Suprapubic skin (tissue), 4 donors: ENCODE results near the gene ACTR8. TPM values are rescaled to one million over a fixed set of nuclear protein-coding genes. Genes with fewer than 3 reads are reported as not detected.
A peak's percentile ranks its signal among the peaks of the same experiment; 100 is the strongest.

Experiments used
- DNase-seq, 2 donors: peaks; one replicate each; pipeline ENCODE4 v3.0.0-alpha.2; 2019; ENCODE audit warnings: low spot score in 2 of 2
- H3K27ac ChIP-seq: fragments of 200-600 bp; sonication (generic); one replicate; pipeline ENCODE4 v1.5.1; 2019
- H3K27me3 ChIP-seq: fragments of 200-600 bp; sonication (generic); one replicate; pipeline ENCODE4 v1.5.1; 2019
- H3K36me3 ChIP-seq: fragments of 200-600 bp; sonication (generic); one replicate; pipeline ENCODE4 v1.5.1; 2019
- H3K4me1 ChIP-seq: fragments of 200-600 bp; sonication (generic); one replicate; pipeline ENCODE4 v1.5.1; 2019
- H3K4me3 ChIP-seq: fragments of 200-600 bp; sonication (generic); one replicate; pipeline ENCODE4 v1.5.1; 2019; ENCODE audit warnings: mild to moderate bottlenecking
- H3K9me3 ChIP-seq: fragments of 200-600 bp; sonication (generic); one replicate; pipeline ENCODE4 v1.5.1; 2019
- EP300 ChIP-seq: sonication (generic); formaldehyde crosslinking; IDR thresholded peaks from one replicate; pipeline ENCODE4 v1.6.1; 2017; ENCODE audit warnings: antibody characterized with exemption
- POLR2A ChIP-seq, 2 donors: fragments of 450-650 bp; IDR thresholded peaks; one replicate each; pipeline ENCODE4 v1.6.1; 2017; ENCODE audit warnings: antibody characterized with exemption in 2 of 2, mild to moderate bottlenecking in 2 of 2, moderate library complexity in 2 of 2
- POLR2AphosphoS5 ChIP-seq, 3 donors: sonication (generic); formaldehyde crosslinking; IDR thresholded peaks; one replicate each; pipeline ENCODE4 v1.6.1; 2017; ENCODE audit warnings: antibody characterized with exemption in 3 of 3
- WGBS: methylation state at CpG from one replicate; pipeline ENCODE4 v1.1.5; 2018; 5-methylcytosine and 5-hydroxymethylcytosine counted together
- total RNA-seq, 4 donors: library from RNA; depleted of rRNA; stranded (reverse); fragments of >200 nt; gene quantifications; one replicate each; pipeline ENCODE4 v1.1.0, GENCODE V29; 2016
- TF ChIP-seq, protein P1 (sequence below), 2 donors: fragments of 200-600 bp in 1 of 2; fragments of 450-650 bp in 1 of 2; sonication (generic) in 1 of 2; IDR thresholded peaks; one replicate each; pipeline ENCODE4 v1.5.1; 2016 to 2019; ENCODE audit warnings: antibody characterized with exemption in 2 of 2, mild to moderate bottlenecking in 1 of 2, moderate library complexity in 1 of 2

The ACTR8 gene
- total RNA-seq, 4 donors from 2014 or later = 15.0 to 21.3 (median 15.8) TPM

DNA sequence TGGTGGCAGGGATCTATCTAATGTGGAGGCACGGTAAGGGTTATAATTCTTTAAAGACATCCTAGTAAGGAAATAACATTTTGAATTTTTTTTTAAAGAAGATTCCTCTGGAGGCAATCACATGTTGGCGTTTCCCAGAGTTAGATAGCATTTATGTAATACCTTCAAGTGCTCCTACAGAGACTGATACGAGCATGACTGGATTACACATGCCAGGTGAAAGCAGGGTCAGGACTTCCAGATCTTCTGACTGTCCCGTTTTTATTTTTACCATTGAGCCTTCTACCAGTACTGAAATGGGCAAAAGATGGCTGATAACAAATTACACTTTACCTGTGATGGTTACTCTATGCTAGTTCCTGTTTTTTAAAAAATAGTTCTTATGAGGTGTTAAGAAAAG lies 21.8 kb downstream of the ACTR8 start:
- TF ChIP-seq EP300 (no peak), POLR2A (IDR thresholded peaks at IDR 0.05) (no peak)
- no peaks in the 10 kb centered on the region for H3K27me3 ChIP-seq
- peaks cover 40% of the 10 kb centered on the region for H3K36me3 ChIP-seq
- H3K27ac ChIP-seq = no peak overlapping the region
- no peaks in the 10 kb centered on the region for H3K4me1 ChIP-seq
- no peak for DNase-seq
- H3K9me3 ChIP-seq = no peaks in the 10 kb centered on the region
- no peak overlapping the region for H3K4me3 ChIP-seq
- WGBS = 61% methylated on average over 4 of the region's 4 CpGs

DNA sequence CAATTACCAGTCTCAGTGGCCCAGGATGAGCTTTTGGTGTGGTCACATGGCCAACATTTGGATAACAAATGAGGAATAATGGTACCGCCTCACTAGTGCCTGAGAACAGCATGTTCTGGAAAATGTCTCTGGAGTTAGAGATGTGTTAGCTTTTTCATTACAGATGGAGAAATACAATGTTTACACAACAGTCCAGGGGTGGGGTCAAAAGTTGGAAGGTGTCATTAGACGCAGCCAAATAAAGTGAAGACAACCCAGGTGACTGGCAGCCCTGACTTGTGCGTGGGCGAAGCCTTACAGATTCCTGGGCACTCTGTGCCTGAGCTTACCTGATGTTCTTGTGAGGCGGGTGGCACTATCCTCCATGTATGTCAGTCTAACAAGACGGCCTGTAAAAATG lies 22.8 kb downstream of the ACTR8 start:
- TF ChIP-seq POLR2A (IDR thresholded peaks at IDR 0.05) (no peak), EP300 (no peak), POLR2AphosphoS5 (IDR thresholded peaks at IDR 0.05) (no peak)
- TF ChIP-seq, protein P1, sequence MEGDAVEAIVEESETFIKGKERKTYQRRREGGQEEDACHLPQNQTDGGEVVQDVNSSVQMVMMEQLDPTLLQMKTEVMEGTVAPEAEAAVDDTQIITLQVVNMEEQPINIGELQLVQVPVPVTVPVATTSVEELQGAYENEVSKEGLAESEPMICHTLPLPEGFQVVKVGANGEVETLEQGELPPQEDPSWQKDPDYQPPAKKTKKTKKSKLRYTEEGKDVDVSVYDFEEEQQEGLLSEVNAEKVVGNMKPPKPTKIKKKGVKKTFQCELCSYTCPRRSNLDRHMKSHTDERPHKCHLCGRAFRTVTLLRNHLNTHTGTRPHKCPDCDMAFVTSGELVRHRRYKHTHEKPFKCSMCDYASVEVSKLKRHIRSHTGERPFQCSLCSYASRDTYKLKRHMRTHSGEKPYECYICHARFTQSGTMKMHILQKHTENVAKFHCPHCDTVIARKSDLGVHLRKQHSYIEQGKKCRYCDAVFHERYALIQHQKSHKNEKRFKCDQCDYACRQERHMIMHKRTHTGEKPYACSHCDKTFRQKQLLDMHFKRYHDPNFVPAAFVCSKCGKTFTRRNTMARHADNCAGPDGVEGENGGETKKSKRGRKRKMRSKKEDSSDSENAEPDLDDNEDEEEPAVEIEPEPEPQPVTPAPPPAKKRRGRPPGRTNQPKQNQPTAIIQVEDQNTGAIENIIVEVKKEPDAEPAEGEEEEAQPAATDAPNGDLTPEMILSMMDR (IDR thresholded peaks at IDR 0.05) = no peak
- no peaks in the 10 kb centered on the region for H3K27me3 ChIP-seq
- no peak overlapping the region for H3K27ac ChIP-seq
- no peaks in the 10 kb centered on the region for H3K9me3 ChIP-seq
- no peak overlapping the region for H3K4me3 ChIP-seq
- WGBS = 89% methylated on average over 6 of the region's 6 CpGs
- H3K4me1 ChIP-seq = no peaks in the 10 kb centered on the region
- no peak for DNase-seq
- peaks cover 30% of the 10 kb centered on the region for H3K36me3 ChIP-seq

DNA sequence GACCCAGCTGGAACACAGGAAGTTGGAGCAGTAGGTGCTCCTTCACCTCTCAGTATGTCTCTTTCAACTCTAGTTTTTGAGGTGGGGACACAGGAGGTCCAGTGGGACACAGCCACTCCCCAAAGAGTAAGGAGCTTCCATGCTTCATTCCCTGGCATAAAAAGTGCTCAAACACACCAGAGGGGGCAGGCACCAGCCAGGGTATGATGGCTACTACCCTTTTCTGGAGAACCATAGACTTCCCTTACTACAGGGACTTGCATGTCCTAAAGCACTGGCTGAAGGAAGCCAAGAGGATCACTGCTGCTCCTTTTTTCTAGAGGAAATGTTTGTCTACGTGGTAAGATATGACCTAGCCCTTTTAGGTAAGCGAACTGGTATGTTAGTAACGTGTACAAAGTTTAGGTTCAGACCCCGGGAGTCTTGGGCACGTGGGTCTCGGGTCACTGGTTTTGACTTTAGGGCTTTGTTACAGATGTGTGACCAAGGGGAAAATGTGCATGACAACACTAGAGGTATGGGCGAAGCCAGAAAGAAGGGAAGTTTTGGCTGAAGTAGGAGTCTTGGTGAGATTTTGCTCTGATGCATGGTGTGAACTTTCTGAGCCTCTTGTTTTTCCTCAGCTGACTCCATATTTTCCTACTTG lies 23.7 kb downstream of the ACTR8 start:
- 84% methylated on average over 7 of the region's 7 CpGs for WGBS
- H3K36me3 ChIP-seq = peaks cover 22% of the 10 kb centered on the region
- no peak for DNase-seq

DNA sequence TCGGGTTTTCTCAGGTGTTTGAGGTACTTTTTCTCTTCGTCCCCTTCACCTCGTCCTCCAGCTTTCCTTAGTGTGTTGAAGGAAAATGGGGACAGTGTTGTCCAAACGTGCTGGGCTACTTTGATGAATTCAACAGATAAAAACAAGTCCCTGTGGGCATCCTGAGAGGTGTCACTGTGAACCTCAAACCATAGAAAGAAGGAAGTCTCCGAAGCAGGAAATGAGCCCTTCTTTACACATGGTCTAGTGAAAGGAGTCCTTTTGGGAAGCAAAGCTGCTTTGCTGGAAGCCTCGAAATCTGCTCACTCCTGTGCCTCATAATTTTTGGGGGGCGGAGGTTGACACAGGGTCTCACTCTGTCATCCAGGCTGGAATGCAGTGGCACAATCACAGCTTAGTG lies 25.0 kb downstream of the ACTR8 start:
- no peak overlapping the region for H3K27ac ChIP-seq
- TF ChIP-seq POLR2A (IDR thresholded peaks at IDR 0.05) (no peak), EP300 (no peak), POLR2AphosphoS5 (IDR thresholded peaks at IDR 0.05) (no peak)
- TF ChIP-seq, protein P1 (IDR thresholded peaks at IDR 0.05) = no peak
- H3K27me3 ChIP-seq = no peaks in the 10 kb centered on the region
- DNase-seq = no peak
- WGBS = 75% methylated on average over 7 of the region's 7 CpGs
- no peaks in the 10 kb centered on the region for H3K9me3 ChIP-seq
- H3K4me3 ChIP-seq = no peak overlapping the region
- H3K4me1 ChIP-seq = no peaks in the 10 kb centered on the region
- peaks cover 10% of the 10 kb centered on the region for H3K36me3 ChIP-seq

More for the DNA sequence above, 23.7 kb downstream of the ACTR8 start:
- no peaks in the 10 kb centered on the region for H3K27me3 ChIP-seq
- H3K4me3 ChIP-seq = no peak overlapping the region
- H3K4me1 ChIP-seq = no peaks in the 10 kb centered on the region
- TF ChIP-seq POLR2A (IDR thresholded peaks at IDR 0.05) (no peak), EP300 (no peak), POLR2AphosphoS5 (IDR thresholded peaks at IDR 0.05) (no peak)
- TF ChIP-seq, protein P1 (IDR thresholded peaks at IDR 0.05) = no peak
- H3K9me3 ChIP-seq = no peaks in the 10 kb centered on the region
- peak overlapping the region; percentile 1 for H3K27ac ChIP-seq

DNA sequence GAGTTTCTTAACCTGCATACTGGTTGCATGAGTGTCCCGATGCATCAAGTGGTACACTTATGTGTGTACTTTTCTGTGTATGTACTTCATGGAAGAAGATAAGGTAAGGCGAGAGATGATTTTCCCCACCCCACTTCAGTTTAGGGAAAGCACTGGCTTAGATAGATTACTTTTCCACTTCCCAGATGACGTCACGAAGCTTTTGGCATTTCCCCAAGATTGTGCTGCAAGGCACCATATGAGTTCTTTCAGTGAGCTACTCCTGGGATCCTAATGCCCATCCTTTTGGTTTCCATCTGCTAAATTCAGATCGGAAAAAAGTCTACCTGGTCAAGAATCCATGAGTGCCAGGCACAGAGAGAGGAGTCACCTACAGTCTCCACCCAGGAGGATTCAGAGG lies 31.1 kb downstream of the ACTR8 start:
- Histone ChIP-seq H3K36me3 (no peaks in the 10 kb centered on the region), H3K27me3 (peaks cover 16% of the 10 kb centered on the region), H3K4me3 (no peak overlapping the region), H3K4me1 (peaks cover 9% of the 10 kb centered on the region), H3K9me3 (no peaks in the 10 kb centered on the region), H3K27ac (no peak overlapping the region)
- WGBS = 59% methylated on average over 5 of the region's 5 CpGs
- no peak for TF ChIP-seq POLR2AphosphoS5 (IDR thresholded peaks at IDR 0.05)
- no peak for TF ChIP-seq EP300
- TF ChIP-seq POLR2A (IDR thresholded peaks at IDR 0.05) = no peak
- TF ChIP-seq, protein P1 (IDR thresholded peaks at IDR 0.05) = no peak
- DNase-seq = no peak

DNA sequence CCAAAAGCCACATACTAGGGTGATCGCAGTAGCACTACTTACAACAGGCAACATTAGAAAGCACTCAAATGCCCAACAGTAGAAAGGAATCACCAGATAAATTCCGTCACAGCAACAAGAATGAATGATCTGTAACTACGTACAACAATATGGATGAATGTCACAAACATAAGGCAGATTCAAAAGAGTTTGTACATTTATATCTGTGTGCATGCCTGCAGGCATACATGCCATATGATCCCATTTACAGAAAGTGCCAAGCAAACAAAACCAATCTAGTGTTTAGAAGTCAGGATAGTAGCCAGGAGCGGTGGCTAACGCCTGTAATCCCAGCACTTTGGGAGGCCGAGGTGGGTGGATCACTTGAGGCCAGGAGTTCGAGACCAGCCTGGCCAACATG lies 32.0 kb downstream of the ACTR8 start:
- peaks cover 16% of the 10 kb centered on the region for H3K4me1 ChIP-seq
- H3K4me3 ChIP-seq = no peak overlapping the region
- no peaks in the 10 kb centered on the region for H3K9me3 ChIP-seq
- H3K27me3 ChIP-seq = peaks cover 16% of the 10 kb centered on the region
- WGBS = 95% methylated on average over 7 of the region's 7 CpGs
- no peak overlapping the region for H3K27ac ChIP-seq
- no peaks in the 10 kb centered on the region for H3K36me3 ChIP-seq
- DNase-seq = no peak
- no peak for TF ChIP-seq POLR2A (IDR thresholded peaks at IDR 0.05)
- TF ChIP-seq, protein P1 (IDR thresholded peaks at IDR 0.05) = no peak
- TF ChIP-seq POLR2AphosphoS5 (IDR thresholded peaks at IDR 0.05) = no peak
- no peak for TF ChIP-seq EP300
